Thyroid gland (tissue), 4 donors: ENCODE results near the gene STAT6. TPM values are rescaled to one million over a fixed set of nuclear protein-coding genes. Genes with fewer than 3 reads are reported as not detected.

Source experiments
- DNase-seq, 2 donors: peaks; one replicate each; pipeline ENCODE4 v3.0.0-alpha.2; 2019
- H3K27ac ChIP-seq, 3 donors: fragments of 200-600 bp; sonication (generic); 1 replicate in 2 of 3; 2 replicates in 1 of 3; pipeline ENCODE4 v1.5.1; 2016 to 2019; ENCODE audit warnings: mild to moderate bottlenecking in 1 of 3, moderate library complexity in 1 of 3
- H3K27me3 ChIP-seq: fragments of 200-600 bp; sonication (generic); one replicate; pipeline ENCODE4 v1.5.1; 2019
- H3K36me3 ChIP-seq, 2 donors: fragments of 200-600 bp; sonication (generic); one replicate each; pipeline ENCODE4 v1.5.1; 2016 to 2019
- H3K4me1 ChIP-seq, 2 donors: fragments of 200-600 bp; sonication (generic); one replicate each; pipeline ENCODE4 v1.5.1; 2017 to 2019
- H3K4me3 ChIP-seq, 3 donors: fragments of 200-600 bp; sonication (generic); replicated peaks in 1 of 3; 1 replicate in 2 of 3; 2 replicates in 1 of 3; pipeline ENCODE4 v1.5.1; 2016; ENCODE audit warnings: mild to moderate bottlenecking in 1 of 3
- H3K9me3 ChIP-seq: fragments of 200-600 bp; sonication (generic); one replicate; pipeline ENCODE4 v1.5.1; 2017
- CTCF ChIP-seq, 6 experiments: fragments of 200-600 bp in 3 of 6; fragments of 450-650 bp in 3 of 6; sonication (generic) in 3 of 6; IDR thresholded peaks; one replicate each; pipeline ENCODE4 v1.5.1; 2016 to 2019; ENCODE audit warnings: antibody characterized with exemption in 6 of 6, mild to moderate bottlenecking in 2 of 6, inconsistent platforms in 1 of 6, moderate library complexity in 1 of 6
- POLR2A ChIP-seq, 2 donors: fragments of 450-650 bp; IDR thresholded peaks; one replicate each; pipeline ENCODE4 v1.6.1; 2017; ENCODE audit warnings: antibody characterized with exemption in 2 of 2, mild to moderate bottlenecking in 2 of 2, moderate library complexity in 1 of 2
- WGBS, 2 donors: methylation state at CpG; one replicate each; pipeline ENCODE4 v1.1.5; 2017; 5-methylcytosine and 5-hydroxymethylcytosine counted together
- intact Hi-C: fragments of 100-400 bp; cut with DNase I; formaldehyde crosslinking; loops from one replicate; pipeline ENCODE4 v1.15.1; 2023
- total RNA-seq, 4 donors: library from RNA; depleted of rRNA; stranded (reverse); fragments of >200 nt; gene quantifications; one replicate each; pipeline ENCODE4 v1.2.3, GENCODE V29; 2016

Gene STAT6
- total RNA-seq, 4 donors from 2014 or later = 79.0 to 144 (median 89.8) TPM

GRCh38 chr12:57158186-57158585 lies 47.0 kb upstream of the STAT6 start:
- peaks cover 15 to 37% of the 10 kb centered on the region in 2 donors for H3K36me3 ChIP-seq
- 81 to 93% methylated on average over 10 of the region's 16 CpGs for WGBS, 2 donors
- H3K4me1 ChIP-seq = peaks cover 0 to 2% of the 10 kb centered on the region in 2 donors
- H3K27me3 ChIP-seq = no peaks in the 10 kb centered on the region
- peak overlapping the region in 1 of 3 donors; percentile 5 for H3K27ac ChIP-seq
- no peak for TF ChIP-seq POLR2A (IDR thresholded peaks at IDR 0.05)
- TF ChIP-seq CTCF (IDR thresholded peaks at IDR 0.05) = no peak
- H3K4me3 ChIP-seq = no peak overlapping the region
- no peaks in the 10 kb centered on the region for H3K9me3 ChIP-seq
- no peak for DNase-seq
- intact Hi-C loops = no loop called here

GRCh38 chr12:57157588-57158173 lies 46.5 kb upstream of the STAT6 start:
- no peak for DNase-seq
- TF ChIP-seq CTCF (IDR thresholded peaks at IDR 0.05) (no peak), POLR2A (IDR thresholded peaks at IDR 0.05) (no peak)
- 84 to 89% methylated on average over 5 of the region's 5 CpGs for WGBS, 2 donors
- Histone ChIP-seq H3K27ac (no peak overlapping the region), H3K36me3 (peaks cover 12 to 37% of the 10 kb centered on the region in 2 donors), H3K27me3 (no peaks in the 10 kb centered on the region), H3K4me1 (peaks cover 0 to 7% of the 10 kb centered on the region in 2 donors), H3K9me3 (no peaks in the 10 kb centered on the region), H3K4me3 (no peak overlapping the region)
- intact Hi-C loops = no loop called here

GRCh38 chr12:57156701-57157403 lies 45.7 kb upstream of the STAT6 start:
- intact Hi-C loops = no loop called here
- 78 to 87% methylated on average over 14 to 16 of the region's 16 CpGs for WGBS, 2 donors
- H3K4me3 ChIP-seq = no peak overlapping the region
- H3K27ac ChIP-seq = no peak overlapping the region
- peaks cover 0 to 14% of the 10 kb centered on the region in 2 donors for H3K4me1 ChIP-seq
- H3K36me3 ChIP-seq = peaks cover 7 to 37% of the 10 kb centered on the region in 2 donors
- no peaks in the 10 kb centered on the region for H3K9me3 ChIP-seq
- DNase-seq = no peak
- TF ChIP-seq POLR2A (IDR thresholded peaks at IDR 0.05) = no peak
- H3K27me3 ChIP-seq = no peaks in the 10 kb centered on the region

- intact Hi-C loops = no loop called here
- 79 to 92% methylated on average over 4 to 5 of the region's 5 CpGs for WGBS, 2 donors
- H3K36me3 ChIP-seq = peaks cover 7 to 22% of the 10 kb centered on the region in 2 donors
Measured at GRCh38 chr12:57154804-57155434, 43.8 kb upstream of the STAT6 start.

GRCh38 chr12:57154076-57154475 lies 42.9 kb upstream of the STAT6 start:
- Histone ChIP-seq H3K4me1 (peaks cover 0 to 28% of the 10 kb centered on the region in 2 donors), H3K27me3 (no peaks in the 10 kb centered on the region), H3K36me3 (peaks cover 7 to 21% of the 10 kb centered on the region in 2 donors), H3K9me3 (no peaks in the 10 kb centered on the region), H3K4me3 (no peak overlapping the region), H3K27ac (no peak overlapping the region)
- WGBS, 2 donors = 97 to 100% methylated on average over 6 of the region's 6 CpGs
- no peak for DNase-seq
- intact Hi-C loops = no loop called here
- no peak for TF ChIP-seq POLR2A (IDR thresholded peaks at IDR 0.05)
- no peak for TF ChIP-seq CTCF (IDR thresholded peaks at IDR 0.05)

More at GRCh38 chr12:57154804-57155434, 43.8 kb upstream of the STAT6 start:
- Histone ChIP-seq H3K4me3 (no peak overlapping the region), H3K4me1 (peaks cover 0 to 28% of the 10 kb centered on the region in 2 donors), H3K27ac (no peak overlapping the region), H3K9me3 (no peaks in the 10 kb centered on the region), H3K27me3 (no peaks in the 10 kb centered on the region)
- DNase-seq = no peak
- TF ChIP-seq POLR2A (IDR thresholded peaks at IDR 0.05) = no peak
- TF ChIP-seq CTCF (IDR thresholded peaks at IDR 0.05) = no peak
